Dedifferentiated amniotic fluid mesenchymal stem cell (primary cell): ENCODE results near the gene SRPK2.
"Not testable (repeated sequence)": the region's sequence is repeated elsewhere in the genome, so short reads cannot be mapped to it uniquely, and the experiment has no call there.

ENCODE experiments used
- DNase-seq: peaks from one replicate; pipeline ENCODE4 v3.0.0-alpha.2; 2016; ENCODE audit errors: extremely low spot score

The SRPK2 gene

GRCh38 chr7:105224884-105225651 is 163.7 kb downstream of the SRPK2 start:
- peak; percentile 63 for DNase-seq

- DNase-seq, result no peak
Observed at GRCh38 chr7:105222953-105223352, 165.8 kb downstream of the SRPK2 start.

DNA sequence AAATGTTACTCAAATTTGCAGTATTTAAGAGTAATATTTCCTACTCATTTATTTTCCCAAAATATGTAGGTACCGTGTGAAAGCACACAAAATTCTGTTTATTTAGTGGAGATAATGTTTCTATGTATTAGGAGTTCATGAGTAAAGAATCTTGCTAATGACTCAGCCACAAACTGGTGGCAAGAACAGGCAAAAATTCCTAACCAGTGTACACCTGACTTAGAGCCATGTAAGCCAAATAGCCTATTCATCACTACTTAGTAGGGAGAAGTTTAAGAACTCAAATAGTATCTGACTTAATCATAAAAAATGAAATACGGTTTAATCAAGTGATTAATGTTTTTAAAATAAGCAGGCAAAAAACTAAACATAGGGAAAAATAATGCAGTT is 169.0 kb downstream of the SRPK2 start:
- DNase-seq, result no peak

DNA sequence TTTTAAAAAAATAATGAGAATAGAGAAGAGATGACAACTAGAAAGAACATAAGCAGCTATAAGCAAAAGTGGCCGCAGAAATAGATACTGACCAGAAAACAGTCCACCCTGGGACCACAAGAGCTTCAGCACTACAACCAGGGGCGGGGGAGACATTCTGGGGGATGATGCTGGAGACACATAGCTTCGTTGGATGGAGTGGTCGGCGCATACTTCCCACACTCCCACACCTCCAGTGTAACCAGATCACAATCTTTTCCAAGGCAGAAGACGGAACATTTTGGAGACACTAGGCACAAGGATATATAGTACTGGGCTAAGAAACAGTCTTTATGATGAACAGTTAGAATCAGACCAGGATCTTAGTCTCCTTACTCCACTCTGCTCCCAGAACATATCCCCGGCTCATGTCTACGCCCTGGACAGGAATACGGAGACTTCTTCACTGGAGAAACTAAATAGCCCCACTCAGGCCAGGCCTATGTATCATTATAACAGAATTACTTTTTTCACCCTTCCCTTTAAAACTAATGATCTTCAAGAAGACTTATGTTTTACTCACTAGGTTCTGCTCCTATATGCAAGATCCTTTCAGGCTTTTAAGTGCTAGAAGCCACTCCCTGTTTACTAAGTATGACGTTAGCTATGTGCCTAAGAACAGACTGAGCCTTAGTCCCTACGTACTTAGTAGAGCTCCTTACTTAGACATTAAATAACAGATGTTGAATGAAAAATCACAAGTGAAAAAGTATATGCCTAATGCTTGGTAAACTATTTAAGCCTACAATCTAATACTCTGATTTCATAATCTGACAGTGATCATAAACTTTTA is 169.6 kb downstream of the SRPK2 start:
- no peak for DNase-seq

- DNase-seq, result no peak
Observed at GRCh38 chr7:105218215-105218614, 170.5 kb downstream of the SRPK2 start.

GRCh38 chr7:105216786-105217185 is 171.9 kb downstream of the SRPK2 start:
- no peak for DNase-seq

GRCh38 chr7:105215821-105216220 is 172.9 kb downstream of the SRPK2 start:
- DNase-seq, result no peak

DNA sequence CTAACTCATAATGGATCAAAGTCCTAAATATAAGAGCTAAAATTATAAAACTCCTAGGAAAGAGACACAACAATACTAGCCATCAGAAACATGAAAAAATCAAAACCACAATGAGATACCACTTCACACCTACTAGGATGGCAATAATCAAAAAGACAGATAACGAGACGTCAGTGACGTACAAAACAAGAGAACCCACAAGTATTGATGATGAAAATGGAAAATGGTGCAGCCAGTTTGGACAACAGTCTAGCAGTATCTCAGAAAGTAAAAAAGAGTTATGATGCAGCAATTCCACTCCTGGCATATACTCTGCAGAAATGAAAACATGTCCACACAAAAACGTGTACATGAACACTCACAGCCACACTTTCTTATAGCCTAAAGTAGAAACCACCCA is 173.5 kb downstream of the SRPK2 start:
- DNase-seq, result no peak

DNA sequence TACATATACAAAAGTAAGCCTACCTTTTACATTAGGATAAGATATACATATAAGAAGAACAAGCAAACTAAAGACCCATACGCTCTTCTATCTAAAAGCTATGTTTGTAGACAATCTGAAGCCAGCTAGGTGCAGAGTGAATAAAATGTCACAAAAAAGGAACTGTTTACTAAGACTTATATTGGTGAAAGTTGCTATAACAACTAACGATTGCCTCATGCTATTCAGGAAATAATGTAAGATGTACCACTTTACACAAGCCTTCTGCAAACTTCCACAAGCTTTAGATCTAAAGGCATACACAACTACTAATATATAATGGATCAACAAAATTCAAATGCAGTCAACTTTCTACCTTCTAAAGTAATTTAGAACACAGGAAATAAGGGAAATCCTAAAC is 175.1 kb downstream of the SRPK2 start:
- no peak for DNase-seq

GRCh38 chr7:105212212-105212611 is 176.5 kb downstream of the SRPK2 start:
- no peak for DNase-seq

- no peak for DNase-seq
Observed at GRCh38 chr7:105210721-105211205, 178.0 kb downstream of the SRPK2 start.

GRCh38 chr7:105209870-105210269 is 178.9 kb downstream of the SRPK2 start:
- DNase-seq, result no peak

DNA sequence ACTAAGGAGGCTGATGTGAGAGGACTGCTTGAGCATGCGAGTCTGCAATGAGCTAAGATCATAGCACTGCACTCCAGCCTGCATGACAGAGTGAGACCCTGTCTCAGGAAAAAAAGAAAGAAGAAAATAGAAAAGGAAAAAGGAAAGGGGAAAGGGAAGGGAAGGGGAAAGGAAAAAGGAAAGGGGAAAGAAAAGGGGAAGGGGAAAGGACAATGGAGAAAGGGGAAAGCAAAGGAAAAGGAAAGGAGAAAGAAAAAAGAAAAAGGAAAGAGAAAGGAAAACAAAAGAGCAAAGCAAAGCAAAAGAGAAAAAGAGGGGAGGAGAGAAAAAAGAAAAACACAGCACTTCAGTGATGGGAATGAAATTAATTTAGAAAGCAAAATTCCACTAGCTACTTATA is 179.3 kb downstream of the SRPK2 start:
- DNase-seq, result no peak

DNA sequence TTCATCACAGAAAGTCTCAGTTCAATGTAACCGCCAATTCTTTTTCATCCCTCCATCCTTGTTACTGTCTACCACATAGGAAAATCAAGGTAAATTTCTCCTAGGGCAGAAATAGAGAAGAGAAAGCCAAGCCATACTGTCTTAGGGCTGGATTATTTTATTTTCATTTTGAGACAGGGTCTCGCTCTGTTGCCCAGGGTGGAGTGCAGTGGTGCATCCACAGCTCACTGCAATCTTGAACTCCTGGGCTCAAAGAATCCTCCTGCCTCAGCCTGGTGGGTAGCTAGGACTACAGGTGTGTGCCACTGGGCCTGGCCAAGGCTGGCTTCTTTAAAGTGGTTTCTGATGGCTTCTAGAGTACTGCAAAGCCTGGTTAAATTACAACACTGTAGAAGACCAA is 181.7 kb downstream of the SRPK2 start:
- no peak for DNase-seq

GRCh38 chr7:105205592-105206237 is 183.0 kb downstream of the SRPK2 start:
- no peak for DNase-seq

DNA sequence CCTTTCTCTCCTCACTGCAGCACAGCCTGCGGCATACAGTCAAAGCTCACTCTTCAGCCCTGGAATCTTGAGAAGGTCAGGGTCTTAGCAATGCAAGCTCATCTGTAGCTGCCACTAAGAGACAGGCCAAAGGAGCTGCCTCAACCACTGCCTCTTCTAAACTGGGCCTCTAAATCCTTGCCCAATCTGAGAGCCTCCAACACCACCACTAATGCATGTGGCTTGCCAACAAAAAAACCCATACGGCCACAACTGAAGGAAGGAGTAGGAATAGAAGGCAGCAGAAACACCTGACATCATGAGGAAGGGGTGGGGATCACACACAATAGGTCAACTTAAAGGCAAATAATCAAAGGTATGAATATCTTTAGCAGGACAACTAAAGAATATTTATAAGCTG is 183.8 kb downstream of the SRPK2 start:
- DNase-seq, result no peak

GRCh38 chr7:105204520-105204919 is 184.2 kb downstream of the SRPK2 start:
- DNase-seq, result no peak

DNA sequence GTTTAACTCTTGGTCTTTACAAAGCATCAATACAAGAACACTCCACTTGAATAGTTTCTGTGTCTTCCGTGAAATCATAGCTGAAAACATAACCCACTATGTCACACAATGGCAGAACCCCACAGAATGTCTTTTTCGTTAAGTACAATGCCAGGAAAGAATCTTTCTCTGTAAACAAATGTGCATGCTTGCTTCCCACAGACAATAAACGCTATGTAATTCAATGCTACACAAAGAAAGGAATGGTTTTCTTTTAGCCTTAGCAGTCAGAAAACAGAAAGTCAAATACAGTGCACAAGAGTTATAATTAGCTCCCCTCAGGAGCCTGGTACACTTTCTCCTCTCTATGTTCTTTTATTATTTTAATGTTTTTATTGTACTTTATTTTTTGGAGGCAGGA is 186.1 kb downstream of the SRPK2 start:
- DNase-seq, result peak; percentile 48

- DNase-seq, result no peak
Observed at GRCh38 chr7:105199386-105199785, 189.3 kb downstream of the SRPK2 start.

DNA sequence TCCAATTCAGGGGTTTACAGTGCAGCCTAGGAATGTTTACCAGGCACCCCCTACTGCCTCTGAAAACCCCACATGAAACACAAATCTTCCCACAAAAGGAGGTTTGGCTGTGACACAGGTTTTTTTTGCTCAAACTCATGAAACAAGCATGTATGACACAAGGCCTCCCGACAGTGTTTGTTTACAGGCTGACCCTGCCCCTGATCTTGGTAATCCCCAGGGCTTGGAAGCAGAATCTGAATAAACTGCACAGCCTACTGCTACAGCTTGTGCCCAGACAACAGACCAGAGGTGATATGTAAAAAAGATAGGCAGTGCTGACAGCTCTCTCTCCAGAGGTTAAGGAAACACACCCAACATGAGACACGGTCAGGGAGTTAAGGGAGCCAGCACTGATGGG is 190.5 kb downstream of the SRPK2 start:
- peak; percentile 72 for DNase-seq

GRCh38 chr7:105196473-105196872 is 192.2 kb downstream of the SRPK2 start:
- no peak for DNase-seq

- no peak for DNase-seq
Observed at GRCh38 chr7:105195891-105196290, 192.8 kb downstream of the SRPK2 start.

DNA sequence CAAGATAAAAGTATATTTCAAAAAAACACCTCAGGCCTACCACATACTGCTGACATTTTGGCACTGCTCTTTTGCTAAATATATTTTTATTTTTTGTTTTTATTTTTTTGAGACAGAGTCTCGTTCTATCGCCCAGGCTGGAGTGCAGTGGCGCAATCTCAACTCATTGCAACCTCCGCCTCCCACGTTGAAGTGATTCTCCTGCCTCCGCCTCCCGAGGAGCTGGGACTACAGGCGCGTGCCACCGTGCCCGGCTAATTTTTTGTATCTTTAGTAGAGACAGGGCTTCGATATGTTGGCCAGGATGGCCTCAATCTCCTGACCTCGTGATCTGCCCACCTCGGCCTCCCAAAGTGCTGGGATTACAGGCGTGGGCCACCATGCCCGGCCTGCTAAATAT is 193.8 kb downstream of the SRPK2 start:
- DNase-seq, result not testable (repeated sequence)
